Liver (tissue), 9 donors: ENCODE measurements around the gene GRM3. TPM values are rescaled to one million over a fixed set of nuclear protein-coding genes. Genes with fewer than 3 reads are reported as not detected.

Source experiments
- DNase-seq: peaks from one replicate; pipeline ENCODE4 v3.0.0-alpha.2; 2017; ENCODE audit warnings: low spot score
- H3K27ac ChIP-seq, 2 donors: one replicate each; pipeline ENCODE4 v1.7.0; 2013; ENCODE audit warnings: inconsistent platforms in 2 of 2, low read length in 2 of 2, control low read depth in 1 of 2, low read depth in 1 of 2, mild to moderate bottlenecking in 1 of 2
- H3K27me3 ChIP-seq, 4 donors: one replicate each; pipeline versions ENCODE4 v1.6.1 to v1.7.0; 2013; ENCODE audit warnings: low read length in 3 of 4, inconsistent platforms in 1 of 4, mild to moderate bottlenecking in 1 of 4, moderate library complexity in 1 of 4; ENCODE audit not compliant: control insufficient read depth in 4 of 4, insufficient read depth in 4 of 4
- H3K36me3 ChIP-seq, 4 donors: one replicate each; pipeline versions ENCODE4 v1.6.1 to v1.7.0; 2013; ENCODE audit warnings: low read length in 3 of 4, mild to moderate bottlenecking in 3 of 4, low read depth in 1 of 4, moderate library complexity in 1 of 4; ENCODE audit not compliant: control insufficient read depth in 4 of 4, insufficient read depth in 3 of 4
- H3K4me1 ChIP-seq, 4 donors: one replicate each; pipeline versions ENCODE4 v1.6.1 to v1.7.0; 2013; ENCODE audit warnings: low read length in 3 of 4, mild to moderate bottlenecking in 3 of 4, moderate library complexity in 1 of 4; ENCODE audit not compliant: control insufficient read depth in 4 of 4, insufficient read depth in 4 of 4
- H3K4me3 ChIP-seq, 3 donors: one replicate each; pipeline versions ENCODE4 v1.6.1 to v1.7.0; 2013; ENCODE audit warnings: low read length in 3 of 3, control low read depth in 1 of 3, low read depth in 1 of 3, mild to moderate bottlenecking in 1 of 3
- H3K9ac ChIP-seq, 2 donors: one replicate each; pipeline ENCODE4 v1.7.0; 2013; ENCODE audit warnings: low read length in 2 of 2, mild to moderate bottlenecking in 2 of 2, moderate library complexity in 2 of 2, control low read depth in 1 of 2, low read depth in 1 of 2
- H3K9me3 ChIP-seq, 4 donors: one replicate each; pipeline versions ENCODE4 v1.6.1 to v1.7.0; 2013; ENCODE audit warnings: low read length in 3 of 4; ENCODE audit not compliant: control insufficient read depth in 4 of 4
- FOXA1 ChIP-seq: IDR thresholded peaks from 2 replicates; pipeline ENCODE4 v1.6.1; 2016; ENCODE audit warnings: antibody characterized with exemption
- GABPA ChIP-seq, 2 donors: IDR thresholded peaks in 1 of 2; conservative IDR thresholded peaks in 1 of 2; 2 replicates each; pipeline ENCODE4 v1.6.1; 2016; ENCODE audit warnings: antibody characterized with exemption in 2 of 2, mild to moderate bottlenecking in 1 of 2, moderate library complexity in 1 of 2
- HNF4A ChIP-seq, 2 donors: conservative IDR thresholded peaks; 2 replicates each; pipeline ENCODE4 v1.6.1; 2016; ENCODE audit warnings: antibody characterized with exemption in 2 of 2, mild to moderate bottlenecking in 2 of 2
- HNF4G ChIP-seq: IDR thresholded peaks from 2 replicates; pipeline ENCODE4 v1.6.1; 2016; ENCODE audit warnings: antibody characterized with exemption
- JUND ChIP-seq, 2 donors: IDR thresholded peaks; 2 replicates each; pipeline ENCODE4 v1.6.1; 2016; ENCODE audit warnings: antibody characterized with exemption in 2 of 2
- NR2F2 ChIP-seq: IDR thresholded peaks from 2 replicates; pipeline ENCODE4 v1.6.1; 2016; ENCODE audit warnings: antibody characterized with exemption
- RAD21 ChIP-seq, 2 donors: IDR thresholded peaks; 2 replicates each; pipeline ENCODE4 v1.6.1; 2016; ENCODE audit warnings: antibody characterized with exemption in 2 of 2, mild to moderate bottlenecking in 2 of 2
- RXRA ChIP-seq, 2 donors: IDR thresholded peaks; 2 replicates each; pipeline ENCODE4 v1.6.1; 2017 to 2018; ENCODE audit warnings: antibody characterized with exemption in 2 of 2, mild to moderate bottlenecking in 1 of 2
- SP1 ChIP-seq: IDR thresholded peaks from 2 replicates; pipeline ENCODE4 v1.6.1; 2018; ENCODE audit warnings: antibody characterized with exemption, mild to moderate bottlenecking
- TAF1 ChIP-seq: conservative IDR thresholded peaks from 2 replicates; pipeline ENCODE4 v1.6.1; 2016; ENCODE audit warnings: antibody characterized with exemption, mild to moderate bottlenecking
- YY1 ChIP-seq: IDR thresholded peaks from 2 replicates; pipeline ENCODE4 v1.6.1; 2016; ENCODE audit warnings: antibody characterized with exemption, mild to moderate bottlenecking
- WGBS: extraction: QIAGEN DNeasy Blood & Tissue Kit; methylation state at CpG from one replicate; pipeline ENCODE4 v1.1.7; 2013; 5-methylcytosine and 5-hydroxymethylcytosine counted together
- polyA plus RNA-seq, 2 donors: library from polyadenylated mRNA; stranded (reverse) in 1 of 2; unstranded in 1 of 2; fragments of 200-250 nt in 1 of 2; fragments of >200 nt in 1 of 2; fragmentation: Nextera tagmentation in 1 of 2; extraction: Ambion mirVana in 1 of 2; gene quantifications; one replicate each; pipeline versions ENCODE4 v1.2.1 to v1.2.3, GENCODE V29; 2013 to 2015
- total RNA-seq, 2 donors: library from RNA; depleted of rRNA; stranded (reverse); fragments of >200 nt; gene quantifications; one replicate each; pipeline ENCODE4 v1.2.3, GENCODE V29; 2014
- TF ChIP-seq, protein P1 (sequence below): IDR thresholded peaks from 2 replicates; pipeline ENCODE4 v1.6.1; 2016; ENCODE audit warnings: antibody characterized with exemption, mild to moderate bottlenecking
- TF ChIP-seq, protein P2 (sequence below): IDR thresholded peaks from 2 replicates; pipeline ENCODE4 v1.6.1; 2016; ENCODE audit warnings: antibody characterized with exemption
- TF ChIP-seq, protein P3 (sequence below): fragments of 150-350 bp; IDR thresholded peaks from 2 replicates; pipeline ENCODE4 v1.5.1; 2017; ENCODE audit warnings: improper control_type of control experiment, low read depth, low read length; ENCODE audit not compliant: missing input control
- TF ChIP-seq, protein P4 (sequence below): IDR thresholded peaks from 2 replicates; pipeline ENCODE4 v1.6.1; 2016; ENCODE audit warnings: antibody characterized with exemption
- donor health status: healthy.
- donor health status: healthy.
- donor health status: healthy.
- donor health status: healthy.
- donor health status: healthy.

Gene GRM3
- total and polyA plus RNA-seq, 4 donors = 0.08 to 0.09 TPM; not detected in 2

DNA sequence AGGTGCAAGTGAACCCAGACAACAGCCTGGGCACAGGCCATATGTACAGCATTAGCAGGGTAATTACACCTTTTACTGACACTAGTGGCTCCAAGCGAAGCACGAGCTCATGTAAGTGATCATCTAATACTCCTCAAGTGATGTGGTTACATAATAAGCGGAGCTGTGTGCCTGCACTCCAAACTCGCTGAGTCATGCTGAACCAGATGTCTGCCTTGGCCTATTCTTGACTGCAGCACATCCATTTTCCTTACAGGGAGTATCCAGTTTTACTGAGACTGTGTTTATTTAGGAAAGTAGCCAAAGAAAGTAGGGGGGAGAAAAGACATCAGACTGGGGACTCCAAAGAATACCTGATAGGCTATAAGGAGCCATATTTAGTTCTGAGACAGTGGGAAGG lies 90.1 kb downstream of the GRM3 start (continued):
- TF ChIP-seq, protein P1, sequence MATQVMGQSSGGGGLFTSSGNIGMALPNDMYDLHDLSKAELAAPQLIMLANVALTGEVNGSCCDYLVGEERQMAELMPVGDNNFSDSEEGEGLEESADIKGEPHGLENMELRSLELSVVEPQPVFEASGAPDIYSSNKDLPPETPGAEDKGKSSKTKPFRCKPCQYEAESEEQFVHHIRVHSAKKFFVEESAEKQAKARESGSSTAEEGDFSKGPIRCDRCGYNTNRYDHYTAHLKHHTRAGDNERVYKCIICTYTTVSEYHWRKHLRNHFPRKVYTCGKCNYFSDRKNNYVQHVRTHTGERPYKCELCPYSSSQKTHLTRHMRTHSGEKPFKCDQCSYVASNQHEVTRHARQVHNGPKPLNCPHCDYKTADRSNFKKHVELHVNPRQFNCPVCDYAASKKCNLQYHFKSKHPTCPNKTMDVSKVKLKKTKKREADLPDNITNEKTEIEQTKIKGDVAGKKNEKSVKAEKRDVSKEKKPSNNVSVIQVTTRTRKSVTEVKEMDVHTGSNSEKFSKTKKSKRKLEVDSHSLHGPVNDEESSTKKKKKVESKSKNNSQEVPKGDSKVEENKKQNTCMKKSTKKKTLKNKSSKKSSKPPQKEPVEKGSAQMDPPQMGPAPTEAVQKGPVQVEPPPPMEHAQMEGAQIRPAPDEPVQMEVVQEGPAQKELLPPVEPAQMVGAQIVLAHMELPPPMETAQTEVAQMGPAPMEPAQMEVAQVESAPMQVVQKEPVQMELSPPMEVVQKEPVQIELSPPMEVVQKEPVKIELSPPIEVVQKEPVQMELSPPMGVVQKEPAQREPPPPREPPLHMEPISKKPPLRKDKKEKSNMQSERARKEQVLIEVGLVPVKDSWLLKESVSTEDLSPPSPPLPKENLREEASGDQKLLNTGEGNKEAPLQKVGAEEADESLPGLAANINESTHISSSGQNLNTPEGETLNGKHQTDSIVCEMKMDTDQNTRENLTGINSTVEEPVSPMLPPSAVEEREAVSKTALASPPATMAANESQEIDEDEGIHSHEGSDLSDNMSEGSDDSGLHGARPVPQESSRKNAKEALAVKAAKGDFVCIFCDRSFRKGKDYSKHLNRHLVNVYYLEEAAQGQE = no peak

DNA sequence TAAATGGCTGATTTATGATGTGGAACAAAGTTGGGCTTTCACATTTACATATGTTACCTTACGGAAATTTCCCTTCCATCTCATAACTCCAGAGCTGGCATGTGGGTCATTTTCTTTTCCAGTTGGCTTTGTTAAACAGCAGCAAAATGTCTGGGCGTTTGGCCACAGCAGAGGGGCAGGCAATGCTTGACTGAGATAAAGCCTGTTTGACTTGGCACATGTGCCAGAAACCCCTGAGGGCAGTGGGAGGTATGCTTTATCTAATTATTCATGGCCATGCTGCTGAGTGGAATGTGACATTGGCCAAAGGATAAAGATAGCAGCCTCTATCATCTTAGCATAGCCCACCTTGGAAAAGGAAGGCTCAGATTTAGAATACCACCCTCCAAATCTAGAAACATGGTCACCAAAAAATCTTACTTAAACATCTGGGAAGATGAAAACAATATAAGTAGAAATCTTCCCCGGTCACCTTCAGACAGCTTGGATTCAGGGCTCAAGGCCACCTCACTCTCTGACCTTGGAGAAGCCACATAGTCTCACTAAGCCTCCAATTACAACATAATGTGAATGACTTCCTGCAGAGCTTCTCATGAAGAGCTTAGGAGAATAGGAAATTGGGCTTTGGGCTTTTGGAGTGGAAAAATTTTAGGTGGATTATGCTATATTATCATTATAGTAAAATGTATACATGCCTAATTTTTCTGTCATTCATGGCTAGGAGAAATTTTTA lies 101.5 kb downstream of the GRM3 start:
- TF ChIP-seq, protein P2, sequence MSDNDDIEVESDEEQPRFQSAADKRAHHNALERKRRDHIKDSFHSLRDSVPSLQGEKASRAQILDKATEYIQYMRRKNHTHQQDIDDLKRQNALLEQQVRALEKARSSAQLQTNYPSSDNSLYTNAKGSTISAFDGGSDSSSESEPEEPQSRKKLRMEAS = no peak
- TF ChIP-seq RAD21 (IDR thresholded peaks at IDR 0.05) (no peak), RXRA (IDR thresholded peaks at IDR 0.05) (no peak), HNF4G (no peak), YY1 (no peak), NR2F2 (no peak), TAF1 (no peak), SP1 (no peak)
- TF ChIP-seq, protein P3, sequence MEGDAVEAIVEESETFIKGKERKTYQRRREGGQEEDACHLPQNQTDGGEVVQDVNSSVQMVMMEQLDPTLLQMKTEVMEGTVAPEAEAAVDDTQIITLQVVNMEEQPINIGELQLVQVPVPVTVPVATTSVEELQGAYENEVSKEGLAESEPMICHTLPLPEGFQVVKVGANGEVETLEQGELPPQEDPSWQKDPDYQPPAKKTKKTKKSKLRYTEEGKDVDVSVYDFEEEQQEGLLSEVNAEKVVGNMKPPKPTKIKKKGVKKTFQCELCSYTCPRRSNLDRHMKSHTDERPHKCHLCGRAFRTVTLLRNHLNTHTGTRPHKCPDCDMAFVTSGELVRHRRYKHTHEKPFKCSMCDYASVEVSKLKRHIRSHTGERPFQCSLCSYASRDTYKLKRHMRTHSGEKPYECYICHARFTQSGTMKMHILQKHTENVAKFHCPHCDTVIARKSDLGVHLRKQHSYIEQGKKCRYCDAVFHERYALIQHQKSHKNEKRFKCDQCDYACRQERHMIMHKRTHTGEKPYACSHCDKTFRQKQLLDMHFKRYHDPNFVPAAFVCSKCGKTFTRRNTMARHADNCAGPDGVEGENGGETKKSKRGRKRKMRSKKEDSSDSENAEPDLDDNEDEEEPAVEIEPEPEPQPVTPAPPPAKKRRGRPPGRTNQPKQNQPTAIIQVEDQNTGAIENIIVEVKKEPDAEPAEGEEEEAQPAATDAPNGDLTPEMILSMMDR = no peak
- TF ChIP-seq, protein P1 = no peak
- Histone ChIP-seq H3K9ac (no peak overlapping the region), H3K36me3 (no peaks in the 10 kb centered on the region), H3K9me3 (no peaks in the 10 kb centered on the region), H3K27ac (no peak overlapping the region), H3K27me3 (no peaks in the 10 kb centered on the region), H3K4me3 (no peak overlapping the region), H3K4me1 (no peaks in the 10 kb centered on the region)
- DNase-seq = no peak
- WGBS = 49% methylated on average over 3 of the region's 3 CpGs

DNA sequence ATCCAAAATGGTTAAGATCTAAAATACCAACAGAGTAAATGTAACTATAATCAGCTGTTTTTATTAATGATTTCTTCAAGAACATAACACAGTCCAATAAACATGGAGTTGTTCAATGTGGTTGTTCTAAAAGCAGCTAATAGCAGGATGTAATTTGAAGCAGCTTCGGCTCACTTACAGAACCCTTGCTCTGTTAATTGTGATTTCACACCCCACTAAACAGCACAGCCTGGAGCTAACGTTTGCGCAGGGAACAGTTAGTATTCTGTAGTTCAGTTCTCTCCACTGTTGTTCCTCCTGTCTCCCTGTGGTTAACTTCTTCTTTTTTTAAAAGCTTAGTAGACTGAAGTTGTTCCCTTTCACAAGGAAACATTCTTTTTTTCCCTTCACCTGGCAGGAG lies 104.0 kb downstream of the GRM3 start:
- WGBS = 49% methylated on average over 3 of the region's 3 CpGs
- Histone ChIP-seq H3K9ac (no peak overlapping the region), H3K9me3 (no peaks in the 10 kb centered on the region), H3K4me1 (no peaks in the 10 kb centered on the region), H3K27me3 (no peaks in the 10 kb centered on the region), H3K36me3 (no peaks in the 10 kb centered on the region), H3K4me3 (no peak overlapping the region), H3K27ac (no peak overlapping the region)
- TF ChIP-seq RXRA (IDR thresholded peaks at IDR 0.05) (no peak), FOXA1 (no peak), RAD21 (IDR thresholded peaks at IDR 0.05) (no peak), YY1 (no peak), NR2F2 (no peak), JUND (IDR thresholded peaks at IDR 0.05) (no peak), GABPA (IDR thresholded peaks at IDR 0.05 in 1 of 2, conservative IDR thresholded peaks at IDR 0.05 in 1 of 2) (no peak), HNF4A (conservative IDR thresholded peaks at IDR 0.05) (no peak)
- TF ChIP-seq, protein P3 = no peak
- TF ChIP-seq, protein P4, sequence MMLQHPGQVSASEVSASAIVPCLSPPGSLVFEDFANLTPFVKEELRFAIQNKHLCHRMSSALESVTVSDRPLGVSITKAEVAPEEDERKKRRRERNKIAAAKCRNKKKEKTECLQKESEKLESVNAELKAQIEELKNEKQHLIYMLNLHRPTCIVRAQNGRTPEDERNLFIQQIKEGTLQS = no peak
- TF ChIP-seq, protein P2 = no peak
- no peak for DNase-seq
